DND-41 (cell line): ENCODE measurements around the gene TGM6.
A peak's percentile ranks its signal among the peaks of the same experiment; 100 is the strongest.

Experiments
- ATAC-seq: fragments of 200-7000 bp; cut with Tn5 transposase; 3 replicates; pipeline ENCODE4 v1.9.1; 2021; ENCODE audit warnings: low read depth; ENCODE audit not compliant: insufficient read depth
- DNase-seq: peaks from one replicate; pipeline ENCODE4 v3.0.0-alpha.2; 2020
- H2AFZ ChIP-seq: 2 replicates; pipeline ENCODE4 v1.6.0; 2012; ENCODE audit warnings: low read depth, low read length
- H3K27ac ChIP-seq: 2 replicates; pipeline ENCODE4 v1.5.1; 2012; ENCODE audit warnings: low read length, inconsistent platforms
- H3K27me3 ChIP-seq: fragments of 200-600 bp; sonication (generic); 2 replicates; pipeline ENCODE4 v1.6.0; 2012; ENCODE audit warnings: low read length, mild to moderate bottlenecking, inconsistent platforms; ENCODE audit not compliant: insufficient read depth, poor library complexity
- H3K36me3 ChIP-seq: 2 replicates; pipeline ENCODE4 v1.5.1; 2012; ENCODE audit warnings: low read length, inconsistent platforms; ENCODE audit not compliant: insufficient read depth
- H3K4me1 ChIP-seq: 2 replicates; pipeline ENCODE4 v1.5.1; 2012; ENCODE audit warnings: mild to moderate bottlenecking, low read length; ENCODE audit not compliant: insufficient read depth
- H3K4me2 ChIP-seq: 2 replicates; pipeline ENCODE4 v1.6.0; 2012; ENCODE audit warnings: mild to moderate bottlenecking, moderate library complexity, low read length, inconsistent platforms; ENCODE audit not compliant: insufficient read depth
- H3K4me3 ChIP-seq, 2 experiments: fragments of 200-600 bp in 1 of 2; shearing (Covaris generic) in 1 of 2; 2 replicates each; pipeline ENCODE4 v1.5.1; 2012 to 2016; ENCODE audit warnings: inconsistent platforms in 2 of 2, low read length in 2 of 2, mild to moderate bottlenecking in 2 of 2, low read depth in 1 of 2, moderate library complexity in 1 of 2
- H3K79me2 ChIP-seq: 2 replicates; pipeline ENCODE4 v1.6.0; 2012; ENCODE audit warnings: low read length, inconsistent platforms; ENCODE audit not compliant: insufficient read depth
- H3K9ac ChIP-seq: 2 replicates; pipeline ENCODE4 v1.6.0; 2012; ENCODE audit warnings: low read depth, mild to moderate bottlenecking, inconsistent platforms, low read length, moderate library complexity
- H3K9me3 ChIP-seq: 2 replicates; pipeline ENCODE4 v1.5.1; 2012; ENCODE audit warnings: low read length, moderate library complexity, mild to moderate bottlenecking, inconsistent platforms; ENCODE audit not compliant: insufficient read depth, severe bottlenecking
- H4K20me1 ChIP-seq: 2 replicates; pipeline ENCODE4 v1.6.0; 2012; ENCODE audit warnings: low read length; ENCODE audit not compliant: insufficient read depth
- EZH2 ChIP-seq: IDR thresholded peaks from 3 replicates; pipeline ENCODE4 v1.6.1; 2012; ENCODE audit warnings: borderline replicate concordance, low read depth, mild to moderate bottlenecking, moderate library complexity, low read length, inconsistent platforms; ENCODE audit not compliant: severe bottlenecking
- TF ChIP-seq, protein P1 (sequence below): IDR thresholded peaks from 2 replicates; pipeline ENCODE4 v1.5.1; 2012; ENCODE audit warnings: borderline replicate concordance, low read length, moderate library complexity, mild to moderate bottlenecking; ENCODE audit not compliant: poor library complexity, severe bottlenecking; ENCODE audit errors: extremely low read depth

TGM6 gene

GRCh38 chr20:2475850-2476741, 95.4 kb downstream of the TGM6 start:
- Histone ChIP-seq H3K79me2 (no peaks in the 10 kb centered on the region), H3K27ac (no peak overlapping the region), H3K36me3 (no peaks in the 10 kb centered on the region), H3K4me1 (peaks cover 7% of the 10 kb centered on the region), H3K4me2 (no peak overlapping the region), H4K20me1 (no peaks in the 10 kb centered on the region), H3K4me3 (no peak overlapping the region), H3K9ac (no peak overlapping the region), H3K27me3 (no peaks in the 10 kb centered on the region), H3K9me3 (no peaks in the 10 kb centered on the region), H2AFZ (no peak overlapping the region)
- ATAC-seq (no peak), DNase-seq (no peak)
- TF ChIP-seq, protein P1, sequence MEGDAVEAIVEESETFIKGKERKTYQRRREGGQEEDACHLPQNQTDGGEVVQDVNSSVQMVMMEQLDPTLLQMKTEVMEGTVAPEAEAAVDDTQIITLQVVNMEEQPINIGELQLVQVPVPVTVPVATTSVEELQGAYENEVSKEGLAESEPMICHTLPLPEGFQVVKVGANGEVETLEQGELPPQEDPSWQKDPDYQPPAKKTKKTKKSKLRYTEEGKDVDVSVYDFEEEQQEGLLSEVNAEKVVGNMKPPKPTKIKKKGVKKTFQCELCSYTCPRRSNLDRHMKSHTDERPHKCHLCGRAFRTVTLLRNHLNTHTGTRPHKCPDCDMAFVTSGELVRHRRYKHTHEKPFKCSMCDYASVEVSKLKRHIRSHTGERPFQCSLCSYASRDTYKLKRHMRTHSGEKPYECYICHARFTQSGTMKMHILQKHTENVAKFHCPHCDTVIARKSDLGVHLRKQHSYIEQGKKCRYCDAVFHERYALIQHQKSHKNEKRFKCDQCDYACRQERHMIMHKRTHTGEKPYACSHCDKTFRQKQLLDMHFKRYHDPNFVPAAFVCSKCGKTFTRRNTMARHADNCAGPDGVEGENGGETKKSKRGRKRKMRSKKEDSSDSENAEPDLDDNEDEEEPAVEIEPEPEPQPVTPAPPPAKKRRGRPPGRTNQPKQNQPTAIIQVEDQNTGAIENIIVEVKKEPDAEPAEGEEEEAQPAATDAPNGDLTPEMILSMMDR = no peak

DNA sequence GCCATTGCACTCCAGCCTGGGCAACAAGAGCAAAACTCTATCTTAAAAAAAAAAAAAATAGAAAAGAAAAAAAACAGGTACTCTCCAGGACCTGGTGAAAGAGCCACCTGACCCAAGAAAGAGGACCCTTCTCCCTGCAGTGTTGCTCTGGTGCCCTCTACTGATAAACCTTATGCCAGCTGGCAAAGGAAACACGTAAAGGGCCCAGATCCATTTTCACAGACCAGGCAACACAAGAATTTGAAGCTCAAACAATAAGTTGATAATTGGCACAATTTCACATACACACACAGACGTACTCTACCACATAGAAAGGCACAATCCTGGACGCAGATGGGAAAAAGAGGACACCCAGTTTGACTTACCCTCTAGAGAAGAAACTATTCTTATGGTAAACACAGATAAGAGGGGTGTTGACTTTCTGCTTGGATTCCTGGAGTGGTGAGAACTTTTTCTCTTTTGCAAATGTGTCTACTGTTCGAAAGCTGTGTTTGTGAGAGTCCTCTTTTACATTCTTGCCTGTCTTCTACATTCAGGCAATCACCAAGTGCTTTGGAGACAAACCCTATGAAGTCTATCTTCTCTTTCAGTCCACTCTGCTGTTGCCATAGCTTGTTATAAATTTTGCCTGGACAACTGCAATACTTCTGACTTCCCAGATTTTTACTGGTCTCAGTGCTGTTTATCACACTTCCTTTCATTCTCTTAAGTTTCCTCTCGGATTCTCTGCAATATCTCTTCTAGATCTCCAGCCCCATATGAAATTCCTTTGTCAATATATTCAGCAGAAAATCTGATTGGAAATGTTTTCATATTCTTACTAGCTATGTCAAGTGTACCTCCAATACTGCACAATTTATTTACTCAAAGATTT, 96.3 kb downstream of the TGM6 start:
- Histone ChIP-seq H3K4me1 (no peaks in the 10 kb centered on the region; the same call in 1 of the 2 replicates), H3K4me3 (no peak overlapping the region), H3K79me2 (no peaks in the 10 kb centered on the region), H3K36me3 (peaks cover 3% of the 10 kb centered on the region; the same call in 1 of the 2 replicates), H3K27ac (no peak overlapping the region), H2AFZ (no peak overlapping the region), H4K20me1 (no peaks in the 10 kb centered on the region), H3K4me2 (no peak overlapping the region), H3K27me3 (no peaks in the 10 kb centered on the region), H3K9me3 (no peaks in the 10 kb centered on the region), H3K9ac (no peak overlapping the region)
- TF ChIP-seq, protein P1 = peak; percentile 56
- no peak for TF ChIP-seq EZH2
- DNase-seq = no peak
- ATAC-seq = no peak

DNA sequence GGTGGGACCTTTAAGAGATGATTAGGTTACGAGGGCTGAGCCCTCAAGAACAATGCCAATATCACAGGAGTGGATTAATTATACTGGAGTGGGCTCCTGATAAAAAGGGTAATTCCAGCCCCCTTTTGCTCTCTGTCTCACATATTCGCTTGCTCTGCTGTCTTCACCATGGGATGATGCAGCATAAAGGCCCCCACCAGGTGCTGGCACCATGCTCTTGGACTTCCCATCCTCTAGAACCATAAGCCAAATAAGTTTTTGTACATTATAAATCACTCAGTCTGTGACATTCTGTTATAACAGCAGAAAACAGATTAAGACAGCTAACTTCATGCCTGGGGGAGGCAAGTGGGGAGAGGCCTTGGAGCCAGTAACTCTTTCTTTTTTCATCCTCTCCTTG, 99.7 kb downstream of the TGM6 start:
- no peaks in the 10 kb centered on the region for H3K27me3 ChIP-seq
- no peak overlapping the region for H3K4me3 ChIP-seq
- H3K27ac ChIP-seq = no peak overlapping the region
- H4K20me1 ChIP-seq = no peaks in the 10 kb centered on the region
- H3K9ac ChIP-seq = no peak overlapping the region
- H3K36me3 ChIP-seq = peaks cover 33% of the 10 kb centered on the region
- TF ChIP-seq EZH2 = no peak
- TF ChIP-seq, protein P1 = no peak
- no peaks in the 10 kb centered on the region for H3K4me1 ChIP-seq
- H3K79me2 ChIP-seq = no peaks in the 10 kb centered on the region
- H3K9me3 ChIP-seq = no peaks in the 10 kb centered on the region
- DNase-seq = no peak
- no peak overlapping the region for H3K4me2 ChIP-seq
- ATAC-seq = no peak
- no peak overlapping the region for H2AFZ ChIP-seq
